Hepatocyte (in vitro differentiated cells): ENCODE data around the gene TSEN2. TPM values are rescaled to one million over a fixed set of nuclear protein-coding genes. Genes with fewer than 3 reads are reported as not detected.
"Not testable (repeated sequence)": the region's sequence is repeated elsewhere in the genome, so short reads cannot be mapped to it uniquely, and the experiment has no call there.

Source experiments
- DNase-seq: peaks from one replicate; pipeline ENCODE4 v3.0.0-alpha.2; 2016; ENCODE audit warnings: low spot score
- H2AFZ ChIP-seq: fragments of 200-600 bp; sonication (generic); 2 replicates; pipeline ENCODE4 v1.6.0; 2016; ENCODE audit warnings: antibody characterized with exemption, mild to moderate bottlenecking
- H3K27ac ChIP-seq: fragments of 200-600 bp; sonication (generic); 2 replicates; pipeline ENCODE4 v1.5.1; 2016; ENCODE audit warnings: mild to moderate bottlenecking
- H3K27me3 ChIP-seq: fragments of 200-600 bp; sonication (generic); 2 replicates; pipeline ENCODE4 v1.6.1; 2016
- H3K36me3 ChIP-seq: fragments of 200-600 bp; sonication (generic); replicated peaks from 2 replicates; pipeline ENCODE4 v1.5.1; 2016; ENCODE audit warnings: low read depth; ENCODE audit not compliant: insufficient read depth
- H3K4me1 ChIP-seq: fragments of 200-600 bp; sonication (generic); 2 replicates; pipeline ENCODE4 v1.5.1; 2016; ENCODE audit warnings: mild to moderate bottlenecking, moderate library complexity; ENCODE audit not compliant: insufficient read depth
- H3K4me2 ChIP-seq: fragments of 200-600 bp; sonication (generic); 2 replicates; pipeline ENCODE4 v1.6.0; 2016
- H3K4me3 ChIP-seq: fragments of 200-600 bp; sonication (generic); 2 replicates; pipeline ENCODE4 v1.5.1; 2016; ENCODE audit warnings: mild to moderate bottlenecking
- H3K79me2 ChIP-seq: fragments of 200-600 bp; sonication (generic); 2 replicates; pipeline ENCODE4 v1.6.0; 2017; ENCODE audit warnings: mild to moderate bottlenecking
- H3K9me2 ChIP-seq: fragments of 200-600 bp; sonication (generic); replicated peaks from 2 replicates; pipeline ENCODE4 v1.6.0; 2017; ENCODE audit warnings: mild to moderate bottlenecking; ENCODE audit not compliant: insufficient read depth
- H3K9me3 ChIP-seq: fragments of 200-600 bp; sonication (generic); 2 replicates; pipeline ENCODE4 v1.5.1; 2016; ENCODE audit warnings: low read depth, mild to moderate bottlenecking
- H4K20me1 ChIP-seq: fragments of 200-600 bp; sonication (generic); 2 replicates; pipeline ENCODE4 v1.6.0; 2016; ENCODE audit warnings: mild to moderate bottlenecking; ENCODE audit not compliant: insufficient read depth, poor library complexity, severe bottlenecking
- CTCF ChIP-seq: fragments of 200-600 bp; sonication (generic); IDR thresholded peaks from 2 replicates; pipeline ENCODE4 v1.5.1; 2016; ENCODE audit warnings: antibody characterized with exemption, mild to moderate bottlenecking; ENCODE audit not compliant: poor library complexity
- EZH2 ChIP-seq: fragments of 200-600 bp; sonication (generic); IDR thresholded peaks from 2 replicates; pipeline ENCODE4 v1.6.1; 2016; ENCODE audit warnings: antibody characterized with exemption, mild to moderate bottlenecking, borderline replicate concordance
- EZH2phosphoT487 ChIP-seq: fragments of 200-600 bp; sonication (generic); IDR thresholded peaks from one replicate; pipeline ENCODE4 v1.6.1; 2018; ENCODE audit warnings: antibody characterized with exemption, mild to moderate bottlenecking, low read depth, moderate library complexity; ENCODE audit not compliant: unreplicated experiment, severe bottlenecking
- WGBS: methylation state at CpG from one replicate; pipeline ENCODE4 v1.1.6; 2016; ENCODE audit warnings: low lambda C conversion rate; ENCODE audit errors: missing lambda C conversion rate; 5-methylcytosine and 5-hydroxymethylcytosine counted together
- polyA plus RNA-seq: library from polyadenylated mRNA; unstranded; fragments of >200 nt; fragmentation: Nextera tagmentation; extraction: Ambion mirVana; gene quantifications from 2 replicates; pipeline ENCODE4 v1.2.1, GENCODE V29; 2016
- total RNA-seq: library from RNA; depleted of rRNA; stranded (reverse); fragments of >200 nt; gene quantifications from 2 replicates; pipeline ENCODE4 v1.2.3, GENCODE V29; 2014

The TSEN2 gene
- total and polyA plus RNA-seq, 2 experiments from 2014 or later, result 9.6 to 17.8 TPM

GRCh38 chr3:12447075-12447474 is 37.2 kb upstream of the TSEN2 start:
- Histone ChIP-seq H3K27me3 (no peaks in the 10 kb centered on the region), H3K4me3 (no peak overlapping the region), H3K4me2 (no peak overlapping the region), H3K36me3 (no peaks in the 10 kb centered on the region), H4K20me1 (no peaks in the 10 kb centered on the region), H3K79me2 (no peaks in the 10 kb centered on the region), H2AFZ (no peak overlapping the region), H3K27ac (no peak overlapping the region), H3K4me1 (peaks cover 25% of the 10 kb centered on the region), H3K9me2 (no peaks in the 10 kb centered on the region), H3K9me3 (no peaks in the 10 kb centered on the region)
- TF ChIP-seq EZH2, result no peak
- TF ChIP-seq EZH2phosphoT487, result no peak
- no peak for TF ChIP-seq CTCF
- WGBS, result 92% methylated on average over 4 of the region's 4 CpGs
- no peak for DNase-seq

- H3K4me3 ChIP-seq, H3K27me3 ChIP-seq, H4K20me1 ChIP-seq, H3K4me2 ChIP-seq, H3K27ac ChIP-seq, H3K36me3 ChIP-seq, DNase-seq, H2AFZ ChIP-seq, H3K9me3 ChIP-seq, H3K9me2 ChIP-seq, H3K79me2 ChIP-seq: not testable (repeated sequence)
- peaks cover 20% of the 10 kb centered on the region for H3K4me1 ChIP-seq
- WGBS, result 67% methylated on average over 4 of the region's 4 CpGs
These were observed 35.7 kb upstream of the TSEN2 start for GRCh38 chr3:12448404-12449202.

- Histone ChIP-seq H3K36me3 (no peaks in the 10 kb centered on the region), H3K9me2 (no peaks in the 10 kb centered on the region), H3K4me2 (no peak overlapping the region), H4K20me1 (no peaks in the 10 kb centered on the region), H3K4me3 (no peak overlapping the region), H2AFZ (no peak overlapping the region), H3K27me3 (no peaks in the 10 kb centered on the region), H3K4me1 (peaks cover 8% of the 10 kb centered on the region), H3K9me3 (no peaks in the 10 kb centered on the region), H3K27ac (no peak overlapping the region), H3K79me2 (no peaks in the 10 kb centered on the region)
- WGBS, result 91% methylated on average over 8 of the region's 8 CpGs
- DNase-seq, result no peak
- TF ChIP-seq EZH2phosphoT487 (no peak), EZH2 (no peak), CTCF (no peak)
These were observed 34.2 kb upstream of the TSEN2 start for GRCh38 chr3:12449889-12450682.

- H3K79me2 ChIP-seq, result no peaks in the 10 kb centered on the region
- H2AFZ ChIP-seq, result no peak overlapping the region
- no peak overlapping the region for H3K4me3 ChIP-seq
- no peaks in the 10 kb centered on the region for H3K9me2 ChIP-seq
- 95% methylated on average over 5 of the region's 5 CpGs for WGBS
- H3K4me2 ChIP-seq, result no peak overlapping the region
- H3K9me3 ChIP-seq, result no peaks in the 10 kb centered on the region
- TF ChIP-seq EZH2, result no peak
- no peak for TF ChIP-seq EZH2phosphoT487
- no peak for TF ChIP-seq CTCF
- H3K4me1 ChIP-seq, result no peaks in the 10 kb centered on the region
- no peaks in the 10 kb centered on the region for H3K27me3 ChIP-seq
- DNase-seq, result no peak
- no peaks in the 10 kb centered on the region for H3K36me3 ChIP-seq
- no peak overlapping the region for H3K27ac ChIP-seq
- no peaks in the 10 kb centered on the region for H4K20me1 ChIP-seq
These were observed 32.8 kb upstream of the TSEN2 start for GRCh38 chr3:12451481-12451880.
